AG04450 (cell line): ENCODE results near the gene TACC2. TPM values are rescaled to one million over a fixed set of nuclear protein-coding genes. Genes with fewer than 3 reads are reported as not detected.

Experiments
- CTCF ChIA-PET: fragments of 300-600, 350-600 bp; formaldehyde crosslinking; extraction: SDS; loops from one replicate; lab custom pipeline; 2022; ENCODE audit warnings: antibody characterized with exemption, inconsistent platforms; lab: Charles Lee
- POLR2A ChIA-PET: fragments of 350-600 bp; formaldehyde crosslinking; extraction: SDS; loops from one replicate; lab custom pipeline; 2021; ENCODE audit warnings: antibody characterized with exemption, inconsistent platforms; lab: Yijun Ruan, JAX
- DNase-seq: peaks from one replicate; pipeline ENCODE4 v3.0.0-alpha.2; 2011; ENCODE audit warnings: low read depth, low spot score
- H3K27ac ChIP-seq: one replicate; pipeline ENCODE4 v1.5.1; 2012; ENCODE audit warnings: low read depth, low read length, control low read depth
- H3K27me3 ChIP-seq: one replicate; pipeline ENCODE4 v1.6.0; 2012; ENCODE audit warnings: low read length; ENCODE audit not compliant: control insufficient read depth, insufficient read depth
- H3K4me3 ChIP-seq: 2 replicates; pipeline ENCODE4 v1.5.1; 2011; ENCODE audit warnings: mild to moderate bottlenecking, low read depth, low read length, control low read depth
- H3K9me3 ChIP-seq: 2 replicates; pipeline ENCODE4 v1.5.1; 2012; ENCODE audit warnings: low read length; ENCODE audit not compliant: control insufficient read depth, insufficient read depth
- polyA plus RNA-seq: library from polyadenylated mRNA; depleted of rRNA; stranded (reverse); fragments of >200 nt; gene quantifications from 2 replicates; pipeline ENCODE4 v1.2.3, GENCODE V29; 2011
- TF ChIP-seq, protein P1 (sequence below): IDR thresholded peaks from 2 replicates; pipeline ENCODE4 v1.5.1; 2011; ENCODE audit warnings: low read depth, low read length, control low read depth, inconsistent platforms

The TACC2 gene
- polyA plus RNA-seq, 1 experiment, result 16.8 TPM

DNA sequence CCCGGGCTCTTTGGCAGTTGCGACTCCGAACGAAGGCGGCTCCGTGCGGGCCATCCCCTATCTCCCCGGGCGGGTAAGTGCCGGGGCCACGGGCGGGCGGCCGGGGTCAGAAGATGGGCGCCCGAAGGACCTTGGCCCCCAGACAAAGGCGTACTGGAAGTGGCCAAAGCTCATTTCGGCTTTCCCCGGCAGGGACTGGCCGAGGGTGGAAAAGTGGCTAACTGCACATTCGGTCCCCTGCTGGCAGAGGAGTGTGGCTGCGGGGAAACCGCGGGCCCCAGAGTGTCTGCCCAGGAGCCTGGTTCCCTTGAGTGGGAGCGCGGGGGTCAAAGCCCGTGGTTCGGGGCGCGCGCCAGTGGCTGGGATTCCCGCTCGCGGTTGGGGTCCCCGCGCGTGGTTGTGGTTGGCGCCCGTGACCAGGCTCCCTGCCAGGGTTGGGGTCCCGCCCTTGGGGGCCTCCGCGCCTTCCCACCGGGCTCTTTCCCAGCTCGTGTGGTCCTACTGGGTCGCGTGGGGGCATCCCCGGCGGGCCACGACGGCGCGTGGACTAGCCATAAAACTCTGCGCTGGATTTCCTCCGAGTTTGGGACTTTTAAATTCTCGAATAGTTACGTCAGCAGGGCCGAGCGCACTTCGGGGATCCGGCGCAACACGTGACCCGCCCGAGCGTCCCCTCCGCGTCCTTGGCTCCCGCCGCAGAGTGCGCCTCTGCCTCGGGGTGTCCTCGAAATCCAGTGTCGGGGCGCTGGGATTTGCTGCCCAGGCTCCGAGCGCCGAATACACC is 124.4 kb downstream of the TACC2 start:
- peaks cover 5% of the 10 kb centered on the region; the same call in 1 of the 2 replicates for H3K9me3 ChIP-seq
- peak; percentile 24 for DNase-seq
- H3K27ac ChIP-seq, result peak overlapping the region; percentile 95
- no peaks in the 10 kb centered on the region for H3K27me3 ChIP-seq
- ChIA-PET CTCF (interaction anchor here (0.6 to 1.6 kb wide), 14 partner anchors 9 to 142 kb away, joined by 3 to 12 read pairs (median 4); partner anchors contain the start of gene NSMCE4A), POLR2A (interaction anchor here (0.6 to 1.7 kb wide), 8 partner anchors 9 to 261 kb away, joined by 3 to 10 read pairs (median 4); partner anchors contain the start of genes ATE1 and PLEKHA1)
- TF ChIP-seq, protein P1, sequence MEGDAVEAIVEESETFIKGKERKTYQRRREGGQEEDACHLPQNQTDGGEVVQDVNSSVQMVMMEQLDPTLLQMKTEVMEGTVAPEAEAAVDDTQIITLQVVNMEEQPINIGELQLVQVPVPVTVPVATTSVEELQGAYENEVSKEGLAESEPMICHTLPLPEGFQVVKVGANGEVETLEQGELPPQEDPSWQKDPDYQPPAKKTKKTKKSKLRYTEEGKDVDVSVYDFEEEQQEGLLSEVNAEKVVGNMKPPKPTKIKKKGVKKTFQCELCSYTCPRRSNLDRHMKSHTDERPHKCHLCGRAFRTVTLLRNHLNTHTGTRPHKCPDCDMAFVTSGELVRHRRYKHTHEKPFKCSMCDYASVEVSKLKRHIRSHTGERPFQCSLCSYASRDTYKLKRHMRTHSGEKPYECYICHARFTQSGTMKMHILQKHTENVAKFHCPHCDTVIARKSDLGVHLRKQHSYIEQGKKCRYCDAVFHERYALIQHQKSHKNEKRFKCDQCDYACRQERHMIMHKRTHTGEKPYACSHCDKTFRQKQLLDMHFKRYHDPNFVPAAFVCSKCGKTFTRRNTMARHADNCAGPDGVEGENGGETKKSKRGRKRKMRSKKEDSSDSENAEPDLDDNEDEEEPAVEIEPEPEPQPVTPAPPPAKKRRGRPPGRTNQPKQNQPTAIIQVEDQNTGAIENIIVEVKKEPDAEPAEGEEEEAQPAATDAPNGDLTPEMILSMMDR, result peak; percentile 64
- H3K4me3 ChIP-seq, result peak overlapping the region; percentile 78

DNA sequence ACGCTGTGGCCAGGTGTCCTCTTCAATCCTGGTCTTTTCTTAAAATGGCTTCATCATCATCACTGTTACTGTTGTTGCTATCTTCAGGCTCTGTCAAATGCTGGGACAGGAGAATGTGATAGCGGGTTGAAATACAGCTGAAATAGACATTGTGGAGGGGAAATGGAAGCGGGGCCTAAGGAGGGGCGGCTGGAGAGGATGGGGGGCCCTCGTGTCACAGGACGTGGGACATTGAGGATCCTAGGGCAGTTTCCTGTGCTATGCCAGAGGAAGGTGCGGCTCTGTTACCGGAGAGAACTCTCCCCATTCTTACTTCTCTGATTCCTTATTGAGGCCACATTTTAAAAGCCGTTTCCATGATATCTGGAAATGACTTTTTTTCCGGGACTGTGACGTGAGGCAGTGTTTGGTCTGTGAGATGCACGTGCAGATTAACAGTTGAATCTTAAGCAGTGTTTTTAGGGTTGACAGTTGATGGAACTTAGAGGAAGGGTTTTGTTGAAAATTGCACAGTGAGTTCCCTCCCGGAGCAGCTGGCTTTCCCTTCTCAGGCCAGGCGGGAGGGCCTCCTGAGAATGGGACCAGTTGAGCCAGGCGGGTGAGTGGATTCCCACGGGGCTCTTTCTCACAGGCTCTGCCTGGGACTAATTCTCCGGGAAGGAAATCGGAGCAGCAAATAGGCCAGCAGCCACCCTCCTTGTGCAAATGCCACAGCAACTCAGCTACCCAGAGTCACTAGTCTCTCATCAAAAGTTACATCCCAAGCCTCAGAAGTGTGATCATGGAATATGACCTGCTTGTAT is 125.2 kb downstream of the TACC2 start:
- DNase-seq, result no peak
- Histone ChIP-seq H3K27me3 (no peaks in the 10 kb centered on the region), H3K4me3 (peak overlapping the region; percentile 78), H3K9me3 (peaks cover 5% of the 10 kb centered on the region; the same call in 1 of the 2 replicates), H3K27ac (peak overlapping the region; percentile 95)
- TF ChIP-seq, protein P1, result no peak
- ChIA-PET POLR2A (interaction anchor here (1.7 kb wide), 1 partner anchor 27 kb away, joined by 10 read pairs; no protein-coding TSS in a partner anchor), CTCF (no interaction called here)

DNA sequence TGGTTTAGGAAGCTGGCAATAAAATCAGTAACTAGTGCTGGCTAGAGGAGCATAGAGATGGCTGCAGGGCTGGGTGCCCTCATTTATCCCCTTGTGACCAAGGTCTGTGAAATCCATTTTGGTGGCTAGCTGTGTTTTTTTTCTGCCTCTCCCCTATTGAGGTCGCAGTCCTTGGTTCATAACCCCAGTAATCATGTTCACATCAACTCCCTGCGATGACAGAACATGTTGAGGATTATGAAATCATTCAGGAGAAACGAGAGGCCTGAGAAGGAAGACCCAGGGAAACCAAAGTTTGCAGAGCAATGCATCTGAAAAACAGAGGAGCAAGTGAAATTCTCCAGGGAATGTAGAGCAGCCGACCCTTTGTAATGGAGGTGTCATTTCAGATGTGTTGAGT is 126.9 kb downstream of the TACC2 start:
- no peak overlapping the region for H3K4me3 ChIP-seq
- POLR2A ChIA-PET, result interaction anchor here (0.6 to 1.2 kb wide), 2 partner anchors 12 to 52 kb away, joined by 4 to 5 read pairs; no protein-coding TSS in a partner anchor
- no peak for DNase-seq
- peaks cover 5% of the 10 kb centered on the region; the same call in 1 of the 2 replicates for H3K9me3 ChIP-seq
- TF ChIP-seq, protein P1, result no peak
- H3K27ac ChIP-seq, result peak overlapping the region; percentile 75
- H3K27me3 ChIP-seq, result no peaks in the 10 kb centered on the region
- CTCF ChIA-PET, result interaction anchor here (1.4 to 3.3 kb wide), 2 partner anchors 26 to 64 kb away, joined by 4 to 12 read pairs; no protein-coding TSS in a partner anchor

DNA sequence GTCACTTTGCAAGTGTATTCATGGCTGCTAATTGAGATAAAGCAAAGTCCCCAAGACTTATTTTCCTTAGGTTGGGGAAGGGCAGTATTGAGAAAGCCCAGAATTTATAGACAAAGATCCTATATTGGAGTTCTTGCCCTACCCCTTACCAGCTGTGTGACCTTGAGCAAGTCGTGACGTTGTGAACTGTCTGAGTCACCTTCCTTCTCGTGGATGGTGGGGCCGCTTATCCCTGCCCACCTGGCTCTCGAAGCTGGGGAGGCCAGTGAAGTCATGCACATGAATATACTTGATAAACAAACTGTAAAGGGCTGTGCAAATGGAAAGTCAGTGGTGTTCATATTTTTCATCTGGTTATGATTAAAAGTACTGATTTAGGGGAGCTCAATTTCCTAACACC is 127.4 kb downstream of the TACC2 start:
- DNase-seq, result peak; percentile 78
- CTCF ChIA-PET, result interaction anchor here (1.4 to 3.3 kb wide), 2 partner anchors 26 to 65 kb away, joined by 4 to 12 read pairs; no protein-coding TSS in a partner anchor
- Histone ChIP-seq H3K4me3 (no peak overlapping the region), H3K27me3 (no peaks in the 10 kb centered on the region), H3K27ac (peak overlapping the region; percentile 75), H3K9me3 (peaks cover 5% of the 10 kb centered on the region; the same call in 1 of the 2 replicates)
- POLR2A ChIA-PET, result interaction anchor here (0.6 to 1.2 kb wide), 2 partner anchors 11 to 51 kb away, joined by 4 to 5 read pairs; no protein-coding TSS in a partner anchor
- TF ChIP-seq, protein P1, result no peak
